AG04449 (cell line): ENCODE data around the gene KDM6A.
"Not testable (repeated sequence)": the region's sequence is repeated elsewhere in the genome, so short reads cannot be mapped to it uniquely, and the experiment has no call there.

Experiments
- CTCF ChIA-PET: fragments of 350-600 bp; formaldehyde crosslinking; extraction: SDS; loops from one replicate; lab custom pipeline; 2021; ENCODE audit warnings: antibody characterized with exemption; lab: Yijun Ruan, JAX
- POLR2A ChIA-PET: fragments of 400-600, 350-600 bp; formaldehyde crosslinking; extraction: SDS; loops from one replicate; lab custom pipeline; 2020; ENCODE audit warnings: antibody characterized with exemption, inconsistent platforms; lab: Yijun Ruan, JAX
- DNase-seq: peaks from one replicate; pipeline ENCODE4 v3.0.0-alpha.2; 2010; ENCODE audit warnings: low read depth, low spot score
- H3K4me3 ChIP-seq: 2 replicates; pipeline ENCODE4 v1.5.1; 2011; ENCODE audit warnings: low read depth, mild to moderate bottlenecking, control low read depth, low read length
- TF ChIP-seq, protein P1 (sequence below): IDR thresholded peaks from one replicate; pipeline ENCODE4 v1.5.1; 2011; ENCODE audit warnings: mild to moderate bottlenecking, moderate library complexity, low read length, control low read depth, inconsistent platforms; ENCODE audit not compliant: insufficient read depth; ENCODE audit errors: missing control alignments

The KDM6A gene

GRCh38 chrX:44944894-44945293, 71.9 kb downstream of the KDM6A start:
- ChIA-PET POLR2A (no interaction called here), CTCF (no interaction called here)
- TF ChIP-seq, protein P1, sequence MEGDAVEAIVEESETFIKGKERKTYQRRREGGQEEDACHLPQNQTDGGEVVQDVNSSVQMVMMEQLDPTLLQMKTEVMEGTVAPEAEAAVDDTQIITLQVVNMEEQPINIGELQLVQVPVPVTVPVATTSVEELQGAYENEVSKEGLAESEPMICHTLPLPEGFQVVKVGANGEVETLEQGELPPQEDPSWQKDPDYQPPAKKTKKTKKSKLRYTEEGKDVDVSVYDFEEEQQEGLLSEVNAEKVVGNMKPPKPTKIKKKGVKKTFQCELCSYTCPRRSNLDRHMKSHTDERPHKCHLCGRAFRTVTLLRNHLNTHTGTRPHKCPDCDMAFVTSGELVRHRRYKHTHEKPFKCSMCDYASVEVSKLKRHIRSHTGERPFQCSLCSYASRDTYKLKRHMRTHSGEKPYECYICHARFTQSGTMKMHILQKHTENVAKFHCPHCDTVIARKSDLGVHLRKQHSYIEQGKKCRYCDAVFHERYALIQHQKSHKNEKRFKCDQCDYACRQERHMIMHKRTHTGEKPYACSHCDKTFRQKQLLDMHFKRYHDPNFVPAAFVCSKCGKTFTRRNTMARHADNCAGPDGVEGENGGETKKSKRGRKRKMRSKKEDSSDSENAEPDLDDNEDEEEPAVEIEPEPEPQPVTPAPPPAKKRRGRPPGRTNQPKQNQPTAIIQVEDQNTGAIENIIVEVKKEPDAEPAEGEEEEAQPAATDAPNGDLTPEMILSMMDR = no peak
- no peak for DNase-seq
- no peak overlapping the region for H3K4me3 ChIP-seq

GRCh38 chrX:44945736-44946135, 72.7 kb downstream of the KDM6A start:
- DNase-seq = no peak
- TF ChIP-seq, protein P1 = no peak
- ChIA-PET POLR2A (no interaction called here), CTCF (no interaction called here)
- no peak overlapping the region for H3K4me3 ChIP-seq

DNA sequence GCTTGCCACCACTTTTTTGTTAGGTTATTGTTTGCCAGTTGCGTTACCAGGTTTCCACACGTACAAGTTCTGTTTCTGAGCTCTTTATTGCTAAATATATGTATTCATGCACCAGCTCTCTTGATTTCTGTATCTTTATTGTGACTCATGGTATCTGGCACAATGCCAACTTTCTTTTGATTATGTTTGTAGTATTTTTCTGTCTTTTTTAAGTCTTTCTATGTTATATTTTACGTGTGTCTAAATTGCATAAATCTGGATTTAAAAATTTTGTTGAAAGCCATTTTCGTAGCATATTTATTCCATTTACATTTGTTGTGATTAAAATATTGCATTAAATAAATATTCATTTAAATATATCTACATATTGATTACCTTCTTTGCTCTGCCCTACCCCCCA, 73.8 kb downstream of the KDM6A start:
- H3K4me3 ChIP-seq = no peak overlapping the region
- TF ChIP-seq, protein P1 = no peak
- DNase-seq = no peak
- ChIA-PET POLR2A (no interaction called here), CTCF (no interaction called here)

- no peak for DNase-seq
- ChIA-PET CTCF (no interaction called here), POLR2A (interaction anchor here (0.5 kb wide), 1 partner anchor 700 kb away, joined by 3 read pairs; no protein-coding TSS in a partner anchor)
- TF ChIP-seq, protein P1 = no peak
- no peak overlapping the region for H3K4me3 ChIP-seq
Measured at GRCh38 chrX:44947995-44948394, 75.0 kb downstream of the KDM6A start.

DNA sequence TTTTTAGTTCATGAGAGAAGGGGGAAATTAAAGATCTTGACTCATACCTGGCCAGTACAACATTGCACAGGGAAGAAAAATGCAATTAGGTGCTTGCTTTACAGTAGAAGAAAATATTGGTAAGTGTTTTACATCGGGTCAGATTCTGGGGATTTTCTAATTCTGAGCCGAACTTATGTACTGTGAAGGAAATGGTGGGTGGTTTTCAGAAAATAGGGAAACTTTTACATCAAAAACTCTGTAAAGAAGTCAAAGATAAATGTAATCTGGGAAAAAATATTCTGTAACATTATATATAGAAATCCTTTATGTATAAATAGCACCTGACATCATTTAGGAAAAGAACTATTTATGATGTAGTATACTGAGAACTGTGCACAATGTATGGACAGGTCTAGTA, 75.4 kb downstream of the KDM6A start:
- TF ChIP-seq, protein P1 = no peak
- ChIA-PET CTCF (no interaction called here), POLR2A (interaction anchor here (0.5 kb wide), 1 partner anchor 700 kb away, joined by 3 read pairs; no protein-coding TSS in a partner anchor)
- no peak overlapping the region for H3K4me3 ChIP-seq
- DNase-seq = no peak

DNA sequence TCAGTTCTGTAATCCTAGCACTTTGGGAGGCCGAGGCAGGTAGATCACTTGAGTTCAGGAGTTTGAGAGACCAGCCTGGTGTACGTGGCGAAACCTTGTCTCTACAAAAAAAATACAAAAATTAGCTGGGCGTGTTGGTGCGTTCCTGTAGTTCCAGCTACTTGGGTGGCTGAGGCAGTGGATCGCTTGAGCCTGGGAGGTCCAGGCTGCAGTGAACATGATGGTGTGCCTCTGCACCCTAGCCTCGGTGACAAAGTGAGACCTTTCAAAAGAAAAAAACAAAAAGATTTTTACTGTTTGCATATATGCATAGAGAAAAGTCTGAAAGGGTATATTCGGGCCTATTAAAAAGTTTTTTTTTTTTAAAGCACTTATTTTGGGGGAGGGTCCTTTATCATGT, 76.1 kb downstream of the KDM6A start:
- ChIA-PET CTCF (no interaction called here), POLR2A (no interaction called here)
- DNase-seq = no peak
- H3K4me3 ChIP-seq = no peak overlapping the region
- TF ChIP-seq, protein P1 = no peak

- DNase-seq, POLR2A ChIA-PET, H3K4me3 ChIP-seq: not testable (repeated sequence)
- CTCF ChIA-PET = interaction anchor here (0.9 kb wide), 1 partner anchor 10 kb away, joined by 3 read pairs; no protein-coding TSS in a partner anchor
Measured at GRCh38 chrX:44950471-44951366, 77.7 kb downstream of the KDM6A start.
